Hematopoietic multipotent progenitor cell (in vitro differentiated cells): ENCODE data around the gene AFDN. TPM values are rescaled to one million over a fixed set of nuclear protein-coding genes. Genes with fewer than 3 reads are reported as not detected.

Source experiments
- DNase-seq, 3 donors: peaks; one replicate each; pipeline ENCODE4 v3.0.0-alpha.2; 2011 to 2015; ENCODE audit warnings: low read depth in 2 of 3, low spot score in 2 of 3
- total RNA-seq: library from RNA; depleted of rRNA; stranded (reverse); fragments of >200 nt; gene quantifications from one replicate; pipeline ENCODE4 v1.2.3, GENCODE V29; 2012

Gene AFDN
- total RNA-seq, 1 donor = 3.2 TPM

DNA sequence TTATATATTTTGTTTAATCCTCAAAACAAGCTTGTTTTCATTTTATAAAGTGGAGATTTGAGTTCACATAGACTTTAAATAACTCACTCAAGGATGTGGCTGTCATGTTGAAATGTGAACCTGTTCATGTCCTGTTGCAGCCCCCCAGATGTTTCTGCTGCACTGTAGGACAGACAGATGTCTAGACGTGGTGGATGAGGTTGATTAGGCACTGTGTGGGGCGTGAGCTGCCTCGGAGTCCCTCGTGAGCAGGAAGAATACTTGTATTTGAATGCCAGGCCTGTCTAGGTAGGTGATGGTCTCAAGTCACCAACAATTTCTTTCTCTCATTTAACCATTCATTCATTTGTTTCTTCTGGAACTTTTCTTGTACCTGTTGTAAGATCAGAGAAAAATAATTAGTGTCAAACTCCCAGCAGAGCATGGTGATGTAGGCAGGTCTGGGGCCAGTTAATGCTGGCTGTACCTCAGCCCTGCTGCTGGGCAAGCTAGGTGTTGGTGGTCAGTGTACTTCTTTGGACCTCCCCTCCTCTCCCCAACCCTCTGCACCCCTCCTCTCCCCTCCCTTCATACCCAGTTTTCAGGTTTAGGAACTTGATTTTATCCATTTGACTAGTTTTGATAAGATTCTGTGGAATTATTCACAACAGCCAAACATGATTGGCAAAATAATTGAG lies 34.0 kb downstream of the AFDN start:
- DNase-seq = no peak

- DNase-seq = no peak
Measured at GRCh38 chr6:167861424-167861823, 34.7 kb downstream of the AFDN start.

DNA sequence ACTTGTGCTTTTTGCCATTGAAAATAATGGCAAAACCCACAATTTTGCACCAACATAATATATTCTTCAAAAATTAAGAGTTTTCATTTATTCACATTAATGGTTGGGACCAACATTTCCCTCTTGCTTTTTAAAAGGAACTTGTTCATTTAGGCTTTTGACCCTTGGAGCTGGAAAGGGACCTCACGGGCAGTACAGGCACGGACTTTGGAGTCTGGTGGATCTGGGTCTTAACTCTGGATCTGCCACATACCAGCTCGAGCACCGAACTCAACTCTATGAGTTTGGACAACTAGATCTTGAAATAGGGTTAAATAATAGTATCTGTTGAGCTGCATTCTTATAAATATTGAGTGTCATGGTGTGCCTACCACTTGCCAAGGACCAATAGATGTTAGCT lies 37.2 kb downstream of the AFDN start:
- DNase-seq = no peak

GRCh38 chr6:167866642-167867041 lies 39.9 kb downstream of the AFDN start:
- no peak for DNase-seq

GRCh38 chr6:167870321-167870720 lies 43.6 kb downstream of the AFDN start:
- peak in 1 of 3 donors; percentile 9 for DNase-seq

DNA sequence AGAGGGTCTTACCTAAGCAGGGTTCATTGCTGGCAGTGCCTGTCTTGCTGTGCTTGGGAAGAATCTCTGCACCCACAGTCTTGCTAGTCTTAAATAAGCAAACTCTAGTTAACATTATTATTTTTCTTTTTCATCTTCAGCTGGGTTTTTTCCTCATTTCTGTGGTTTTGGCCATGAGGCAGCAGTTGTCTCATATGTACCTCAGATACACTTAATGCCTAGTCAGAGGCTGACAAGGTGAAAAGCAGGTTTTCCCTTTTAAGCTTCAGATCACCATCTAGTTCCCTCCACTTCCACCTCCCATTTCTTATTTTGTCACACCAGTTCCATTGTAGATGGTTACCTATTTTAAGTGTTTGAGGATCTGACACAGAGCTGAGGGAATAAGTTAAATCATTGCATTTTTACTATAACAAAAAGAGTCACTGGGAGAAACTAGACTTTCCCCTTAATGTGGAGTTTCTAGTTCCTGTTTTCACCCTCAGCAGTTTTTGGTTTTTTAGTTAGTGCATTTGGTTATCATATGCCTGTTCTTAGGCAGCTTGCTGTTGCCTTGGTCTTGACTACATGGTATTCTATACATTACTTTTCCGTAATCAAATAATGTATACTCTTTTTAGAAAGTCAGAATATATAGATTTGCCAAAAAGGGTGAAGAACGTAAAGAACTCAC lies 46.0 kb downstream of the AFDN start:
- DNase-seq = peak in 2 of 3 donors; percentile 7 to 29

GRCh38 chr6:167877994-167878779 lies 51.5 kb downstream of the AFDN start:
- no peak for DNase-seq

DNA sequence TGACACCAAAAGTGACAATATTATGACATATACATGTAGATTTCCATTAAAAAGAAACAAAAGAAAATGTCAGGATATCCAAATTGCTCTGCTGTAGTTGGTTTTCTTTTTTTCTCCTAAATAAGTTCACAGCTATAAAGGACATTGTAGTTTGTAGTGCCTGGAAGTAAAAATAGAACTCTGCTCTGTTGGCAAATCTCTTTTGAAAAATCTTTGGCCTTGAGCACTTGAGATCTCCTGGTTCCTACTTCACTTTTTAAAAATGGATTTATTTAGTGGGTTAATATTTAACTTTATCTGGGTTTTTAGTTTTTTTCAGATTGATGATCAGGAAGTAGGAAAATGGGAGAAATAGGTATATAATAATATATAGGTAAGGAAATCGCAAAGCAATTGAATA lies 52.9 kb downstream of the AFDN start:
- no peak for DNase-seq

DNA sequence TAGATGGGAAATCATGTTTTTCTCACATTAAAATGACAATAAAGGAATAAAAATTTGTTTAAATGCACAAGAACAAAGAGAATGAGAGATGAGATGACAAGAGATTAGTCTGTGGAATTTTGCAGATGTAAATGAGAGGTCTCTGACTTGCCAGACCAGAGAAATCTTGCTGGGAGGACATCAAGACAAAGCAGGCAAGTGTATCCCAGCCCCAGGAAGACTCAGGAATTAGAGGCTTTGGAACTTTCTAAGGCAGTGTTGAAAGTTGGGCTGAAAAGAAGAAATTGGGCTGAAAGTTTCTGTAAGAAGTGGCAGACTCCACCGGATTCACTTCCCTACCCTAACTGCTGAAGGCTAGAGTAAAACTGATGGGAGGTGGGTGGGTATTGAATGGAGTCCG lies 54.6 kb downstream of the AFDN start:
- DNase-seq = no peak

DNA sequence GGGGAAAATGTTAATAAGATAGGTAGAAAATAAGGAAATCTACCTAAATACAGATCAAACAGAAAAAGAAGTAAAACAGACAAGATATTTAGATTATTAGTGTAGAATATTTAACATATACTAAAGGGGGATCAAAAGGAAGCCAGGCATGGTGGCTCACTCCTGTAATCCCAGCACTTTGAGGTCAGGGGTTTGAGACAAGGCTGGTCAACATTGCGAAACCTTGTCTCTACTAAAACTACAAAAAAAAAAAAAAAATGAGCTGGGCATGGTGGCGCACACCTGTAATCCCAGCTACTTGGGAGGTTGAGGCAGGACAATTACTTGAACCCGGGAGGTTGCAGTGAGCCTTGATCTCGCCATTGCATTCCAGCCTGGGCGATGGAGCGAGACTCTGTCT lies 55.5 kb downstream of the AFDN start:
- no peak for DNase-seq

DNA sequence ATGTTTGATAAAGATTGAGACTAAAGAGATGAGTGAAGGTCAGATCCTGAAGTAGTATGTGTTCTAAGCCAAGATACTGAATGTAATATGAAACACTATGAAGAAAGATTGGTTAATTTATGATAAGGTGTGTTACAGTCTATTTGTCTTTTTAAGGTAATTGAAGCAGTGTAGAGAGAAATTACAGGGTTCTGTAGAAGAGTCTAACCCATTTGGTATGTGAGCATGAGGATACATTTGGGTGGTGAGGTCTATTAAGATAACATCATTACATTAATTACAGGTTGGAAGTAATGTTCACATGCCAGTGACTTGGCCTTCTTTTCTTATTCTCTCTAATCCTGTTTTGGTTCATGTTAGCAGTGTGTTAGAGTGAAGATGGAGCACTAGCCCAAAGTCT lies 61.4 kb downstream of the AFDN start:
- no peak for DNase-seq

DNA sequence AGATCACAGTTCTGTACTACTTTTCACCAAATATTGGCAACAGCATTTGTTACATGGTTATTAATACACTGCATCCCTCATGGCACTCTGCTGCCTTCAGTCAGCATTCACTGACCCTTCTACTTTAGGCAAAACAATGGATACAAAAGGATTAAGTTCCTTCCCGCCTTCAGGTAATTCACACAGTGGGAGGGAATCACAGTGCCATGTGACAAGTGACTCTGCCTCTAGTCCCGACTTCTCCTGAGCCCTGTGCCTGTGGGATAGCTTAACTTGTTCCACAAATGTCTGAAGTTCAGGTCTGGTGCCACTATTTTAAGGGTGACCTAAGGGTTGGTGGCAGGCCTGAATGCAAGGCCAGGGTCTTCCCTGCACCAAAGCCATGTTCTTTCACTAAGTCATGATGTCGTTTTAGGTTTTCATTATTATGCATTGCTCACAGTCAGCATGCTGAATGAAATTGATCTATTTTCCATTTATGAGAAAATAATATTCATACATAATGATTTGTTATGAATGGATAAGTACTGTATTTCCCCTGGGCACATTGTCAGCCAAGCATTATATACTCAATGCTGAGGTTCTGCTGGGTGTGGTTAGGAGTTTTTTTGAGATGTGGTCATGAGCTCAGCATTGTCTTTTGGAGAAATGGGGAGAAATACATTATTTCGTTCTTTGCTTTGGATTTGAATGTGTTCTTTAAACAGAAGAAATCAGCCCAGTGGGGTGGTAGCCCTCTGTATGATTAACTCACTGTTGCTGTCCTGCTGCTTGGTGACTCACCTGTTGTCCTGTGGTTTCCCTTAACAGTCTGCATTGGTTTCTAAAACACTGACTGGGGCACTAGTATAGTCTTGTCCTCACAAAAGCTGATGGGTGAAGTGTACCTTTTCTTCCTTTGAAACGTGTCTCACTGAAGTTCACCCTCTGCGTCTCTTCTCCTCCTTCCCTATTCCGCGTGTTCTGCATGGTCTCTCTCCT lies 66.4 kb downstream of the AFDN start:
- DNase-seq = no peak

DNA sequence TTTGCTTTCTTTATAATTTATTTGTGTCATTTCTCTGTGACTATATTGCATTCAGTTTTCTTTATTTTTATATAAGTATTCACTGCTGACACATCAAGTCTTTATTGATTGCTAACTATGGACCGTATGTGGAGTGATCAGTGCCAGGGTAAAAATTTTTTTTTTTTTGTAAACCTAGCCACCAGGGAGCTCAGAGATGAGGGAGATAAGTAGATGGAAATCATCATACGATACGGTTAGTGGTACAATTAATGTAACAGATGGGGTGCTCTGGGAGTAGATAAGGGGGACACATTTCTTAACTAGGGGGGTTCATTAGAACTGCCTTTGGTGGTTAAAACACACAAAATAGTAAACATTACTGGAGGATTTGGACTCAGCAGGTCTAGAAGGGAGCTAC lies 68.3 kb downstream of the AFDN start:
- DNase-seq = no peak

DNA sequence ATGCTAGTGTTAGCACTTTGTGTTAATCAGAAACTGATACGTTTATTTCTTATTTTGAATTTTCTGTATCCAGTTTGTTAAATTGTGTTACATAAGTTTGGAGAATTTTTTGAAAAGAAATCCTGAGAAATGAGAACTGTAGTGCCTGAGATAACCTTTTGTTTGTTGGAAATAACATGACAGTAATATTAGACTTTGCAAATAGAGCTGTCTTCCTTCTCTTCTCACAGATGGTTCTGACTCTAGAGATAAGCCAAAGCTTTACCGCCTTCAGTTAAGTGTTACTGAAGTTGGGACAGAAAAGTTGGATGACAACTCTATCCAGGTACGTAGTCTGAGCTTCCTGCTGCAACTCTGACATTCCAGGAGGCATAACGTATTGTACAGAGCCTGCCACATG lies 69.9 kb downstream of the AFDN start:
- DNase-seq = no peak

DNA sequence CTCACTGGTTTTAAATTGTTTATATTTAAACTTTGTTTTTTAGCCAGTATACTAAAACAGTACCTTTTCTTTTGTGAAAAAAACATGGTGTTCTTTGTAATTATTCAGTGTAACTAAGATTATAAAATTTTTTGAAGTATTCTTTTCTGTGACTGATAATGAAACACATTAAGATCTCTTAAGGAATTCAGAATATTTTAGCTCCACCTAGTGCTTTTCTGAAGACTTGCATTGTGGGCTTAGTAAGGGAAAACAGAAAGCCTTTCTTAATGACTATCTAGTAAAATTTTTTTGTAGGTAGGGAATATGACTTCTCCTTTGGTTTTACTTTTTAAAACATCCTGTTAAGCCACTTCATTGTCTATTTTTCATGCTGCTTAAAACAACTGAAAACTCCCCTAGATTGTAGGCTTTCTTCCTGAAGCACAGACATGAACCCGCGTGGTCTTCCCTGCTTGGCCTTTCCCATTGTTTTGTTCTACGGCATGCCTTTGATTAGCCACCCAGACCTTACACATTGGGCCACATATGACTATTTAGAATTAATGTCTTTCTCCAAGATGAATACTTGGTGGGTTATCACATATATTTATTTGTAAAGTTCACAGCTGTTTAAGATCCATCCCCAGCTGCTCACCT lies 72.1 kb downstream of the AFDN start:
- peak in 2 of 3 donors; percentile 22 to 64 for DNase-seq

DNA sequence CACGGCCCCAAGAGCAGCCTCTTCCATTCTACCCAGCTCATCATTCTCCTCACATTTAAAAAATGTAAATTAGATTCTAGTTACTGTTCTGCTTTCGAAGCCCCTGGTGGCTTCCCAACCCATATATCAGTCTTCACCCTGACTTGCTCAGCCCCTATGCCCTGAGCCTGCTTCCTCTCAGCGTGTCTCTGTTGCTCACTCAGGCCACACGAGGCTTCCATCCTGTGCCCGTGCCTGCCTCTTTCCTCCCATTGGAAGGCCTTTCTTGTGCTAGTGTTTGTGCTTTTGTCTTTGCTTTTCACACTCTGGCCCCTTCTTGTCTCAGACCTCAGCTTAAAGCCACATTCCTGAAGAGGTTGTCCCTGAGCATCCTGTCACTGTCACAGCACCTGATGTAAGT lies 78.1 kb downstream of the AFDN start:
- DNase-seq = no peak

DNA sequence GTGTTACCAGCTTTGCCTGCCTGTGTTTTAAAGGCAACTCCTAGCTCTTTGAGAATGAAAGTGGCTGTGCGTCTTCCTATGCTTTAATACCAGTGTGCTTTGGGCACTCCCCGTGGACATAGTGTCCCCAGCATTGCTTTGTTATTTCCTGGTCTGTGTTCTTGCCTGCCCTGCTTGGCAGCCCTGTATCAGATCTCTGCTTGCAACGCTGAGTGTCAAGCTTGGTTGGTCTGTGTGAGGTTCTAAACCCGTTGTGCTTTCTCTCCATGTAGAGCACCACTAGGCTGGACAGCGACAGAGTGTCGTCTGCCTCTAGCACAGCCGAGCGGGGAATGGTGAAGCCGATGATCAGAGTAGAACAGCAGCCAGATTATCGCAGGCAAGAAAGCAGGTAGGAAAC lies 80.2 kb downstream of the AFDN start:
- DNase-seq = no peak

DNA sequence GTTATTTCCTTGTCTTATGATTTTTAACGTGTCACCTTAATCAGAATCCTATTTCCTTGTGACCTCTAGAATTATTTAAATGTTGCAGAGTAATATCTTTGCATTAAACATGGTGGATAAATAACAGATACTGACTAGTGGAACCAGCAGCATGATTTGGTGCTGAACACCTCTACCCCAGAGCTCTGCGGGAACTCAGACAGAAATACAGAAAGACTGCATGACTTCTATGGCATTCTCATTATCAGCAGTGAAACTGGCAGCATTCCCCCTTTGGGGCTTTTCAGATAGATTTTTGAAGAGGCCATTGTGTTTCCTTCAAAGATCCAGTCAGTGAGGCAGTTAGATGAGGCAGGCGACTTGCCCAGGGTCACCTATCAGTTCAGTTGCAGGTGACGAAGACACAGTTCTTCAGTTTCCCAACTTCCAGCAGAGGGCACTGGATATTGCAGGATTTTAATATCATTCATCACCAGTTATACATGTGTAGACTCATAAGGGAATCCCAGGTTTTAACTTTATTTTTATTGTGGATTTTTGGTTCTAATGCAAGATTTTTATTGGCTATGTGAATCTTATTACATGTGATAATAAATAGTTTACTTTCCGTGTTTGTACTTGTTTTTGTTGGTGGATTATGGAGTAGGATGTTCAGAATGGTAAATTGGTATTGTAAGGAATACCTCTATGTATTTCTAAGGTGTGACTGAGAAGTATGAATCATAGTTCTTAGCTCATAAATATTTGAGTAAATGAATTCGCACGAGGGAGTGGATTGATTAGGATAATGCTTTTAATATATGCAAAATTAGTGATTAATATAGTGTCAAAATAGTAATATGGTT lies 81.3 kb downstream of the AFDN start:
- peak in 2 of 3 donors; percentile 18 to 49 for DNase-seq

- no peak for DNase-seq
Measured at GRCh38 chr6:167910007-167910406, 83.3 kb downstream of the AFDN start.
